ENCODE data around the gene QPCTL. TPM values are rescaled to one million over a fixed set of nuclear protein-coding genes. Genes with fewer than 3 reads are reported as not detected.

The QPCTL gene
- total and polyA plus RNA-seq, 2 of the 13 experiments (the other 11 are each of a cell fraction or from before 2014, with no cell fraction given): 16.0 to 19.1 TPM

DNA sequence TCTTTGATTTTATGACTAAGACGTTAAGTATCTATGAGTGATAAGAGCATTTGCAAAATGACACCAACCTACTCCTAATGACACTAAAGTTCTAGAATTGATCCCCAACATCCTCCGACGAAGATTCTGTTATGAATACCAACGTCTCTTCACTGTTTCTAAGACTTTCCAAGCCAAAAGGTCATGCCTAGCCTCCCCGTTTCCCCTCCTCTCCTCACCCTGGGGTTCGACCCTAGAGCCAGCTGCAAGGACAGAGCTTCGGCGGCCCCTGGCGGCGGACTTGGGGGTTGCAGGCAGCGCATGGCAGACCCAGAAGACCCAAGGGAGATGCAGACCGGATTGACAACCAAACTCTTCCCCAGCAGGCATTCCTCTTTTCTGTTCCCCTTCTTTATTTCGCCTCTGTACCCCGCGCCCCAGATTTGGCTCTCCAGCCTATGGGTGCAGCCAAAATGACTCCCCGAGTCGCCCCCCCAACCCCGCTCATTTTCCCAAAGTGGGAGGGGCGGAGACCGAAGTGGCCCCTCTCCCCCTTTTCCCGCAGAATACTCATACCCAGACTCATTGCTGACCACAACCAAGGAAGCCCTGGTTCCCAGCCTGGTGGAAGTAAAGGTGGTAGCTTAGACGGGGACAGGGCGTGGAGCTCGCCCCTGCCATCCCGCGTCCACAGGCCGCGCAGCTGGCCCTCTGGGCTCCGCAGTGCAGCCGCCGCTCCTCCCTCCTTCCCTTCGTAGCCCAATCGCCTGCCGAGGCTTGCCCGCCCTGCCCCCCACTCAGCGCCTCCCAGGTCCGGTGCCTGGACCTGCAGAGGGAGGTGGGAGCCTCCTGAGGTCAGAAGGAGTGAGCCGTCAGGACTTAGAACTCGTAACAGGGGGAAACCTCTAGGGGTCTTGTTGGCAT lies 49.2 kb upstream of the QPCTL start (continued):
- TF ChIP-seq, protein P1, sequence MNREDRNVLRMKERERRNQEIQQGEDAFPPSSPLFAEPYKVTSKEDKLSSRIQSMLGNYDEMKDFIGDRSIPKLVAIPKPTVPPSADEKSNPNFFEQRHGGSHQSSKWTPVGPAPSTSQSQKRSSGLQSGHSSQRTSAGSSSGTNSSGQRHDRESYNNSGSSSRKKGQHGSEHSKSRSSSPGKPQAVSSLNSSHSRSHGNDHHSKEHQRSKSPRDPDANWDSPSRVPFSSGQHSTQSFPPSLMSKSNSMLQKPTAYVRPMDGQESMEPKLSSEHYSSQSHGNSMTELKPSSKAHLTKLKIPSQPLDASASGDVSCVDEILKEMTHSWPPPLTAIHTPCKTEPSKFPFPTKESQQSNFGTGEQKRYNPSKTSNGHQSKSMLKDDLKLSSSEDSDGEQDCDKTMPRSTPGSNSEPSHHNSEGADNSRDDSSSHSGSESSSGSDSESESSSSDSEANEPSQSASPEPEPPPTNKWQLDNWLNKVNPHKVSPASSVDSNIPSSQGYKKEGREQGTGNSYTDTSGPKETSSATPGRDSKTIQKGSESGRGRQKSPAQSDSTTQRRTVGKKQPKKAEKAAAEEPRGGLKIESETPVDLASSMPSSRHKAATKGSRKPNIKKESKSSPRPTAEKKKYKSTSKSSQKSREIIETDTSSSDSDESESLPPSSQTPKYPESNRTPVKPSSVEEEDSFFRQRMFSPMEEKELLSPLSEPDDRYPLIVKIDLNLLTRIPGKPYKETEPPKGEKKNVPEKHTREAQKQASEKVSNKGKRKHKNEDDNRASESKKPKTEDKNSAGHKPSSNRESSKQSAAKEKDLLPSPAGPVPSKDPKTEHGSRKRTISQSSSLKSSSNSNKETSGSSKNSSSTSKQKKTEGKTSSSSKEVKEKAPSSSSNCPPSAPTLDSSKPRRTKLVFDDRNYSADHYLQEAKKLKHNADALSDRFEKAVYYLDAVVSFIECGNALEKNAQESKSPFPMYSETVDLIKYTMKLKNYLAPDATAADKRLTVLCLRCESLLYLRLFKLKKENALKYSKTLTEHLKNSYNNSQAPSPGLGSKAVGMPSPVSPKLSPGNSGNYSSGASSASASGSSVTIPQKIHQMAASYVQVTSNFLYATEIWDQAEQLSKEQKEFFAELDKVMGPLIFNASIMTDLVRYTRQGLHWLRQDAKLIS (CRISPR knock-in tag; IDR thresholded peaks at IDR 0.05): no peak
- TF ChIP-seq RAD21 (CRISPR knock-in tag; IDR thresholded peaks at IDR 0.05): peak; percentile 92
- TF ChIP-seq, protein P2, sequence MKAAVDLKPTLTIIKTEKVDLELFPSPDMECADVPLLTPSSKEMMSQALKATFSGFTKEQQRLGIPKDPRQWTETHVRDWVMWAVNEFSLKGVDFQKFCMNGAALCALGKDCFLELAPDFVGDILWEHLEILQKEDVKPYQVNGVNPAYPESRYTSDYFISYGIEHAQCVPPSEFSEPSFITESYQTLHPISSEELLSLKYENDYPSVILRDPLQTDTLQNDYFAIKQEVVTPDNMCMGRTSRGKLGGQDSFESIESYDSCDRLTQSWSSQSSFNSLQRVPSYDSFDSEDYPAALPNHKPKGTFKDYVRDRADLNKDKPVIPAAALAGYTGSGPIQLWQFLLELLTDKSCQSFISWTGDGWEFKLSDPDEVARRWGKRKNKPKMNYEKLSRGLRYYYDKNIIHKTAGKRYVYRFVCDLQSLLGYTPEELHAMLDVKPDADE (CRISPR knock-in tag; IDR thresholded peaks at IDR 0.05): no peak
- TF ChIP-seq MAFG (CRISPR knock-in tag; IDR thresholded peaks at IDR 0.05): no peak
- no peak for TF ChIP-seq DPF2 (CRISPR knock-in tag; IDR thresholded peaks at IDR 0.05; ENCODE audit: borderline replicate concordance, low read depth)
- TF ChIP-seq NR2F6 (IDR thresholded peaks at IDR 0.05): 0 out of 2 replicates have a peak, but pooled peaks have one; percentile 21
- peak; percentile 71 for TF ChIP-seq NR2F6 (CRISPR knock-in tag; IDR thresholded peaks at IDR 0.05)
- no peak for TF ChIP-seq ZNF556 (CRISPR knock-in tag; IDR thresholded peaks at IDR 0.05; ENCODE audit: borderline replicate concordance)
- TF ChIP-seq HMG20B (CRISPR knock-in tag; conservative IDR thresholded peaks at IDR 0.05): no peak
- no peak for TF ChIP-seq DNMT3B (CRISPR knock-in tag; conservative IDR thresholded peaks at IDR 0.05)
- TF ChIP-seq, protein P3, sequence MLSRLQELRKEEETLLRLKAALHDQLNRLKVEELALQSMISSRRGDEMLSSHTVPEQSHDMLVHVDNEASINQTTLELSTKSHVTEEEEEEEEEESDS (CRISPR knock-in tag; IDR thresholded peaks at IDR 0.05; ENCODE audit: borderline replicate concordance): no peak
- TF ChIP-seq ARNT2 (CRISPR knock-in tag; IDR thresholded peaks at IDR 0.05; ENCODE audit: low read depth): peak; percentile 48; the same call in 1 of the 2 replicates
- TF ChIP-seq ZMYM4 (CRISPR knock-in tag; IDR thresholded peaks at IDR 0.05): 0 out of 2 replicates have a peak, but pooled peaks have one; percentile 25
- TF ChIP-seq, protein P4, sequence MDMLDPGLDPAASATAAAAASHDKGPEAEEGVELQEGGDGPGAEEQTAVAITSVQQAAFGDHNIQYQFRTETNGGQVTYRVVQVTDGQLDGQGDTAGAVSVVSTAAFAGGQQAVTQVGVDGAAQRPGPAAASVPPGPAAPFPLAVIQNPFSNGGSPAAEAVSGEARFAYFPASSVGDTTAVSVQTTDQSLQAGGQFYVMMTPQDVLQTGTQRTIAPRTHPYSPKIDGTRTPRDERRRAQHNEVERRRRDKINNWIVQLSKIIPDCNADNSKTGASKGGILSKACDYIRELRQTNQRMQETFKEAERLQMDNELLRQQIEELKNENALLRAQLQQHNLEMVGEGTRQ (IDR thresholded peaks at IDR 0.05; ENCODE audit: low read depth, low read length): no peak
- TF ChIP-seq, protein P4 (CRISPR knock-in tag; IDR thresholded peaks at IDR 0.05; ENCODE audit: borderline replicate concordance): no peak
- no peak for TF ChIP-seq JUN (CRISPR knock-in tag; IDR thresholded peaks at IDR 0.05)
- TF ChIP-seq, protein P5, sequence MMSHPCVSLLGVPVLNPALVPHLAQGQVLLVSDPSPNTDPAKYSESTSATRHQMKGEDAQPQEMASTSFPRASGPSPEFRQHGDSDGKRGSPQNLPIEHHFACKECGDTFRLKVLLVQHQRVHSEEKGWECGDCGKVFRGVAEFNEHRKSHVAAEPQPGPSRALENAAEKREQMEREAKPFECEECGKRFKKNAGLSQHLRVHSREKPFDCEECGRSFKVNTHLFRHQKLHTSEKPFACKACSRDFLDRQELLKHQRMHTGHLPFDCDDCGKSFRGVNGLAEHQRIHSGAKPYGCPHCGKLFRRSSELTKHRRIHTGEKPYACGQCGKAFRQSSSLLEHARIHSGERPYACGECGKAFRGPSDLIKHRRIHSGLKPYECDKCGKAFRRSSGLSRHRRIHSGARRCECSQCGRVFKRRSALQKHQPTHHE (CRISPR knock-in tag; IDR thresholded peaks at IDR 0.05; ENCODE audit: borderline replicate concordance): no peak
- no peak for TF ChIP-seq KLF9 (CRISPR knock-in tag; IDR thresholded peaks at IDR 0.05; ENCODE audit: low read depth)
- no peak for TF ChIP-seq KDM4B (CRISPR knock-in tag; IDR thresholded peaks at IDR 0.05)
- 0 out of 2 replicates have a peak, but pooled peaks have one; percentile 23 for TF ChIP-seq NFYB (CRISPR knock-in tag; IDR thresholded peaks at IDR 0.05)
- no peak for TF ChIP-seq DMAP1 (CRISPR knock-in tag; IDR thresholded peaks at IDR 0.05)
- TF ChIP-seq, protein P6, sequence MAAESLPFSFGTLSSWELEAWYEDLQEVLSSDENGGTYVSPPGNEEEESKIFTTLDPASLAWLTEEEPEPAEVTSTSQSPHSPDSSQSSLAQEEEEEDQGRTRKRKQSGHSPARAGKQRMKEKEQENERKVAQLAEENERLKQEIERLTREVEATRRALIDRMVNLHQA (CRISPR knock-in tag; IDR thresholded peaks at IDR 0.05): no peak
